DND-41 (cell line): Measurements from ENCODE around the gene ZNF202.
"Not testable (repeated sequence)": the region's sequence is repeated elsewhere in the genome, so short reads cannot be mapped to it uniquely, and the experiment has no call there.

Experiments used
- CTCF ChIP-seq: IDR thresholded peaks from 2 replicates; pipeline ENCODE4 v1.5.1; 2012; ENCODE audit warnings: borderline replicate concordance, low read length, moderate library complexity, mild to moderate bottlenecking; ENCODE audit not compliant: poor library complexity, severe bottlenecking; ENCODE audit errors: extremely low read depth
- EZH2 ChIP-seq: IDR thresholded peaks from 3 replicates; pipeline ENCODE4 v1.6.1; 2012; ENCODE audit warnings: borderline replicate concordance, low read depth, mild to moderate bottlenecking, moderate library complexity, low read length, inconsistent platforms; ENCODE audit not compliant: severe bottlenecking

- not testable (repeated sequence) for TF ChIP-seq CTCF, EZH2
Measured at GRCh38 chr11:123748349-123748748, 6.9 kb upstream of the ZNF202 start.
